Panc1 (cell line): ENCODE results near the gene STAP2. TPM values are rescaled to one million over a fixed set of nuclear protein-coding genes. Genes with fewer than 3 reads are reported as not detected.
"Not testable (repeated sequence)": the region's sequence is repeated elsewhere in the genome, so short reads cannot be mapped to it uniquely, and the experiment has no call there.

Experiments
- ATAC-seq: fragments of 200-7000 bp; cut with Tn5 transposase; 2 replicates; pipeline ENCODE4 v1.9.1; 2020; ENCODE audit warnings: mild to moderate bottlenecking, moderate library complexity
- BruUV-seq: library from RNA; stranded (reverse); fragments of 400-500 nt; replicated peaks from 2 replicates; lab custom pipeline; 2021; lab: Mats Ljungman, UMichigan
- CTCF ChIA-PET: fragments of 300-600 bp; sonication (Branson Sonifier 250); formaldehyde crosslinking; loops from one replicate; lab custom pipeline; 2022; ENCODE audit warnings: antibody characterized with exemption; lab: Charles Lee
- POLR2A ChIA-PET: fragments of 300-600 bp; sonication (Branson Sonifier 250); formaldehyde crosslinking; loops from one replicate; lab custom pipeline; 2022; ENCODE audit warnings: antibody characterized with exemption; lab: Charles Lee
- DNase-seq: peaks from one replicate; pipeline ENCODE4 v3.0.0-alpha.2; 2010; ENCODE audit warnings: low read depth, low spot score
- H3K27ac ChIP-seq: 2 replicates; pipeline ENCODE4 v1.5.1; 2011; ENCODE audit warnings: mild to moderate bottlenecking, low read length, inconsistent platforms
- H3K27me3 ChIP-seq: fragments of 200-500 bp; sonication (Bioruptor generic); 2 replicates; pipeline ENCODE4 v1.6.0; 2014; ENCODE audit warnings: low read length, inconsistent platforms; ENCODE audit not compliant: control insufficient read depth, insufficient read depth
- H3K36me3 ChIP-seq: fragments of 200-500 bp; sonication (Bioruptor generic); 2 replicates; pipeline ENCODE4 v1.5.1; 2014; ENCODE audit warnings: inconsistent platforms, mild to moderate bottlenecking, low read length, moderate library complexity; ENCODE audit not compliant: control insufficient read depth, insufficient read depth
- H3K4me1 ChIP-seq: 2 replicates; pipeline ENCODE4 v1.5.1; 2011; ENCODE audit warnings: inconsistent platforms, mild to moderate bottlenecking, low read length, moderate library complexity; ENCODE audit not compliant: control insufficient read depth, insufficient read depth
- H3K4me3 ChIP-seq, 2 experiments: 2 replicates each; pipeline ENCODE4 v1.5.1; 2011 to 2012; ENCODE audit warnings: low read depth in 2 of 2, low read length in 2 of 2, mild to moderate bottlenecking in 2 of 2, inconsistent platforms in 1 of 2, moderate library complexity in 1 of 2
- H3K9me3 ChIP-seq: fragments of 200-500 bp; sonication (Bioruptor generic); 2 replicates; pipeline ENCODE4 v1.5.1; 2014; ENCODE audit warnings: low read depth, mild to moderate bottlenecking, inconsistent platforms, low read length, moderate library complexity; ENCODE audit not compliant: control insufficient read depth, insufficient read depth
- POLR2AphosphoS5 ChIP-seq: IDR thresholded peaks from 2 replicates; pipeline ENCODE4 v1.6.1; 2012; ENCODE audit warnings: mild to moderate bottlenecking, low read depth, low read length, moderate library complexity
- SIN3A ChIP-seq: IDR thresholded peaks from 2 replicates; pipeline ENCODE4 v1.6.1; 2012; ENCODE audit warnings: low read depth, mild to moderate bottlenecking, low read length, moderate library complexity, borderline replicate concordance; ENCODE audit not compliant: insufficient read depth
- TCF7L2 ChIP-seq: IDR thresholded peaks from 2 replicates; pipeline ENCODE4 v1.6.1; 2011; ENCODE audit warnings: mild to moderate bottlenecking, low read depth, low read length, inconsistent platforms
- in situ Hi-C: cut with HindIII; loops from 2 replicates; pipeline ENCODE4 v1.10.0; 2016; ENCODE audit warnings: low sequenced_read_pairs, low pct_unique_long_range_greater_than_20kb
- intact Hi-C: fragments of 100-400 bp; cut with micrococcal nuclease; formaldehyde crosslinking; loops from one replicate; pipeline ENCODE4 v1.10.0; 2022; ENCODE audit not compliant: unreplicated experiment
- total RNA-seq: library from RNA; stranded (reverse); gene quantifications from one replicate; pipeline ENCODE4 v1.2.1, GENCODE V29; 2021; ENCODE audit not compliant: unreplicated experiment
- TF ChIP-seq, protein P1 (sequence below), 2 experiments: IDR thresholded peaks; 2 replicates each; pipeline ENCODE4 v1.6.1; 2011 to 2012; ENCODE audit warnings: low read depth in 2 of 2, control low read depth in 1 of 2, low read length in 1 of 2, mild to moderate bottlenecking in 1 of 2, moderate library complexity in 1 of 2; ENCODE audit not compliant: insufficient read depth in 1 of 2
- TF ChIP-seq, protein P2 (sequence below): fragments of 450-650 bp; IDR thresholded peaks from 2 replicates; pipeline ENCODE4 v1.5.1; 2017; ENCODE audit warnings: mild to moderate bottlenecking

The STAP2 gene
- total RNA-seq, 1 experiment from 2014 or later: 10.0 TPM

DNA sequence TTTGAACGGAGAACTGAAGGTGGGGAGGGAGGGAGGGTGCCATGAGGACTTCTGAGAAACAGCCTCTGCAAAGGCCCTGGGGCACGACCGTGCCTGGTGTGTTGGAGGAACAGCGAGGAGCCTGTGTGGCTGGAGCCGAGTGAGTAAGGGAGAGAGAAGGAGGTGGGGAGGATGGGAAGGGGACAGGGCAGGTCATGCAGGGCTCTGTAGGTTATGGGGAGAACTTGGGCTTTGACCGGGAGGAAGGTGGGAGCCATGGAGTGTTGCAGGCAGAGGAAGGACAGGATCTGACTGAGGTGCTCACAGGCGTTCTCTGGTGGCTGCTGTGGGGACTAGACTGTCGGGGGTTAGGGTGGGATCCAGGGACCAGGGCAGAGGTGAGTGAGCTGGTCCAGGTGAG lies 11.5 kb upstream of the STAP2 start:
- no TSS peak for BruUV-seq
- POLR2A ChIA-PET: no interaction called here

DNA sequence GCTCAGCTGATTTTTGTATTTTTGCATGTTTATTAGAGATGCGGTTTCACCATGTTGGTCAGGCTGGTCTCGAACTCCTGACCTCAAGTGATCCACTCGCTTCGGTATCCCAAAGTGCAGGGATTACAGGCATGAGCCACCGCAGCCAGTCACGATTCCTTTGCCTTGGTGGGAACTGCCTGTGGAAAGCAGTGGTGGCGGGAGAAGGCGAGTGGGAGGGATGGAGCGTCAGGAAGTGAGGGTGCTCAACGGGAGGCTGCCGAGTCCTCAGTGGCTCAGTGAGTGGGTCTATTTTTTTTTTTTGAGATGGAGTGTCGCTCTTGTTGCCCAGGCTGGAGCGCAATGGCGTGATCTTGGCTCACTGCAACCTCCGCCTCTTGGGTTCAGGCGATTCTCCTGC lies 10.6 kb upstream of the STAP2 start:
- H3K9me3 ChIP-seq, H3K27ac ChIP-seq, ATAC-seq, POLR2A ChIA-PET, H3K27me3 ChIP-seq, BruUV-seq, DNase-seq, CTCF ChIA-PET, H3K4me1 ChIP-seq, intact Hi-C loops, H3K36me3 ChIP-seq, H3K4me3 ChIP-seq, in situ Hi-C loops: not testable (repeated sequence)

More for the DNA sequence above, 11.5 kb upstream of the STAP2 start:
- CTCF ChIA-PET: no interaction called here
- no peaks in the 10 kb centered on the region for H3K9me3 ChIP-seq
- no peak for DNase-seq
- no peak for ATAC-seq
- in situ Hi-C loops: no loop called here
- no peaks in the 10 kb centered on the region for H3K27me3 ChIP-seq
- H3K4me1 ChIP-seq: no peaks in the 10 kb centered on the region
- no peak overlapping the region for H3K4me3 ChIP-seq
- H3K36me3 ChIP-seq: no peaks in the 10 kb centered on the region
- H3K27ac ChIP-seq: no peak overlapping the region
- no peak for TF ChIP-seq SIN3A
- TF ChIP-seq TCF7L2: no peak
- TF ChIP-seq, protein P1, sequence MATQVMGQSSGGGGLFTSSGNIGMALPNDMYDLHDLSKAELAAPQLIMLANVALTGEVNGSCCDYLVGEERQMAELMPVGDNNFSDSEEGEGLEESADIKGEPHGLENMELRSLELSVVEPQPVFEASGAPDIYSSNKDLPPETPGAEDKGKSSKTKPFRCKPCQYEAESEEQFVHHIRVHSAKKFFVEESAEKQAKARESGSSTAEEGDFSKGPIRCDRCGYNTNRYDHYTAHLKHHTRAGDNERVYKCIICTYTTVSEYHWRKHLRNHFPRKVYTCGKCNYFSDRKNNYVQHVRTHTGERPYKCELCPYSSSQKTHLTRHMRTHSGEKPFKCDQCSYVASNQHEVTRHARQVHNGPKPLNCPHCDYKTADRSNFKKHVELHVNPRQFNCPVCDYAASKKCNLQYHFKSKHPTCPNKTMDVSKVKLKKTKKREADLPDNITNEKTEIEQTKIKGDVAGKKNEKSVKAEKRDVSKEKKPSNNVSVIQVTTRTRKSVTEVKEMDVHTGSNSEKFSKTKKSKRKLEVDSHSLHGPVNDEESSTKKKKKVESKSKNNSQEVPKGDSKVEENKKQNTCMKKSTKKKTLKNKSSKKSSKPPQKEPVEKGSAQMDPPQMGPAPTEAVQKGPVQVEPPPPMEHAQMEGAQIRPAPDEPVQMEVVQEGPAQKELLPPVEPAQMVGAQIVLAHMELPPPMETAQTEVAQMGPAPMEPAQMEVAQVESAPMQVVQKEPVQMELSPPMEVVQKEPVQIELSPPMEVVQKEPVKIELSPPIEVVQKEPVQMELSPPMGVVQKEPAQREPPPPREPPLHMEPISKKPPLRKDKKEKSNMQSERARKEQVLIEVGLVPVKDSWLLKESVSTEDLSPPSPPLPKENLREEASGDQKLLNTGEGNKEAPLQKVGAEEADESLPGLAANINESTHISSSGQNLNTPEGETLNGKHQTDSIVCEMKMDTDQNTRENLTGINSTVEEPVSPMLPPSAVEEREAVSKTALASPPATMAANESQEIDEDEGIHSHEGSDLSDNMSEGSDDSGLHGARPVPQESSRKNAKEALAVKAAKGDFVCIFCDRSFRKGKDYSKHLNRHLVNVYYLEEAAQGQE (IDR thresholded peaks at IDR 0.05; ENCODE audit: insufficient read depth in 1 of 2, low read depth in 2 of 2, low read length in 1 of 2): no peak
- intact Hi-C loops: loop anchor here (2.0 kb wide), 1 partner anchor 83 kb away; no protein-coding TSS in a partner anchor

DNA sequence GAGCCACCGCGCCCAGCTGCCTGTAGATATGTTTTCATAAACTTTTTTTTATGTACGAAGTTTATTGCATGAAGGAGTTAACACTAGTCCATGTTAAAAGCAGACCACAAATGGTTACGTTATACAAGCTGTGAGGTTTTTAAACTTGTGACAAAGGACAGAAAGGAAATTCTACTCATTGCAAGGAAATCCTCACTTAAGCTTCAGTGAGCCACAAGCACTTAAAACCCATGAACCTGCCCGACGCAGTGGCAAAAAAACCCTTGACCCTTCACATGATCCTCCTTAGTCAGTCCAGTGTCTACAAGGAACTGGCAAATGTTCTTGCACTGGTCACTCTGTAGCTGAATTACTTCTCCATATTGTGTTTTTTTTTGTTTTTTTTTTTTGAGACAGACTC lies 8.9 kb upstream of the STAP2 start:
- ChIA-PET CTCF (no interaction called here), POLR2A (no interaction called here)
- H3K36me3 ChIP-seq: no peaks in the 10 kb centered on the region; the same call in 1 of the 2 replicates
- H3K4me1 ChIP-seq: no peaks in the 10 kb centered on the region; the same call in 1 of the 2 replicates
- H3K4me3 ChIP-seq: no peak overlapping the region
- in situ Hi-C loops: no loop called here
- H3K9me3 ChIP-seq: no peaks in the 10 kb centered on the region
- TF ChIP-seq SIN3A (no peak), TCF7L2 (no peak), POLR2AphosphoS5 (no peak)
- TF ChIP-seq, protein P1 (IDR thresholded peaks at IDR 0.05; ENCODE audit: insufficient read depth in 1 of 2, low read depth in 2 of 2, low read length in 1 of 2): no peak
- TF ChIP-seq, protein P2, sequence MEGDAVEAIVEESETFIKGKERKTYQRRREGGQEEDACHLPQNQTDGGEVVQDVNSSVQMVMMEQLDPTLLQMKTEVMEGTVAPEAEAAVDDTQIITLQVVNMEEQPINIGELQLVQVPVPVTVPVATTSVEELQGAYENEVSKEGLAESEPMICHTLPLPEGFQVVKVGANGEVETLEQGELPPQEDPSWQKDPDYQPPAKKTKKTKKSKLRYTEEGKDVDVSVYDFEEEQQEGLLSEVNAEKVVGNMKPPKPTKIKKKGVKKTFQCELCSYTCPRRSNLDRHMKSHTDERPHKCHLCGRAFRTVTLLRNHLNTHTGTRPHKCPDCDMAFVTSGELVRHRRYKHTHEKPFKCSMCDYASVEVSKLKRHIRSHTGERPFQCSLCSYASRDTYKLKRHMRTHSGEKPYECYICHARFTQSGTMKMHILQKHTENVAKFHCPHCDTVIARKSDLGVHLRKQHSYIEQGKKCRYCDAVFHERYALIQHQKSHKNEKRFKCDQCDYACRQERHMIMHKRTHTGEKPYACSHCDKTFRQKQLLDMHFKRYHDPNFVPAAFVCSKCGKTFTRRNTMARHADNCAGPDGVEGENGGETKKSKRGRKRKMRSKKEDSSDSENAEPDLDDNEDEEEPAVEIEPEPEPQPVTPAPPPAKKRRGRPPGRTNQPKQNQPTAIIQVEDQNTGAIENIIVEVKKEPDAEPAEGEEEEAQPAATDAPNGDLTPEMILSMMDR: no peak
- DNase-seq (no peak), ATAC-seq (no peak)
- intact Hi-C loops: no loop called here
- no peaks in the 10 kb centered on the region for H3K27me3 ChIP-seq
- no TSS peak for BruUV-seq
- no peak overlapping the region for H3K27ac ChIP-seq
